ENCODE results near the gene TFDP1.

DNA sequence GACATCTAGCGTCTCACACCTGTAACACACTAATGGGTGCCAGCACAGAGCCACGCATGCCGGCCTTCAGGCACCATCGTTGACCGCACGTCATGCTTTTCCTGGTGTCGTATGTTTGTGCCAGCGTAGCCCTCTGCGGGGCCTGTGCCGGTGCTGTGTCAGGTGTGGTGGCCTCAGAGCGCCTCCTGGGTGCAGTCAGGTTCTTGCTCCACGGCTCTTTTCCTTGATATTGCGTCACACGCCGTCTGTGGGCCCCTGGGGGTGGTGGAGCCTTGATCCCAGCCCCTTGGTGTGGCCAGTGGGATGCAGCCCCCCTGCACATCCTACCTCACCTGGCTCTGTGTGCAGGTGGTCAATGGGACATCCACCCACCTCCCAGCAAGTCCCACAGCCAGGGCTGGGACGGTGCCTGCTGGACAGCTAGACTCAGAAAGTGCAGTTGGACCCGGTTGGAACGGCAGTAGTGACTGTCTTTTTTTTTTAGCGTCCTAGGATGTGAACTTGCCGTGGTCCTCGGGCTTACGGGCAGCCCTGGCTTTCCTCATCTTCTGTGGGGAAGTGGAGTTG lies 24.5 kb downstream of the TFDP1 start:
- TF ChIP-seq, protein P1, sequence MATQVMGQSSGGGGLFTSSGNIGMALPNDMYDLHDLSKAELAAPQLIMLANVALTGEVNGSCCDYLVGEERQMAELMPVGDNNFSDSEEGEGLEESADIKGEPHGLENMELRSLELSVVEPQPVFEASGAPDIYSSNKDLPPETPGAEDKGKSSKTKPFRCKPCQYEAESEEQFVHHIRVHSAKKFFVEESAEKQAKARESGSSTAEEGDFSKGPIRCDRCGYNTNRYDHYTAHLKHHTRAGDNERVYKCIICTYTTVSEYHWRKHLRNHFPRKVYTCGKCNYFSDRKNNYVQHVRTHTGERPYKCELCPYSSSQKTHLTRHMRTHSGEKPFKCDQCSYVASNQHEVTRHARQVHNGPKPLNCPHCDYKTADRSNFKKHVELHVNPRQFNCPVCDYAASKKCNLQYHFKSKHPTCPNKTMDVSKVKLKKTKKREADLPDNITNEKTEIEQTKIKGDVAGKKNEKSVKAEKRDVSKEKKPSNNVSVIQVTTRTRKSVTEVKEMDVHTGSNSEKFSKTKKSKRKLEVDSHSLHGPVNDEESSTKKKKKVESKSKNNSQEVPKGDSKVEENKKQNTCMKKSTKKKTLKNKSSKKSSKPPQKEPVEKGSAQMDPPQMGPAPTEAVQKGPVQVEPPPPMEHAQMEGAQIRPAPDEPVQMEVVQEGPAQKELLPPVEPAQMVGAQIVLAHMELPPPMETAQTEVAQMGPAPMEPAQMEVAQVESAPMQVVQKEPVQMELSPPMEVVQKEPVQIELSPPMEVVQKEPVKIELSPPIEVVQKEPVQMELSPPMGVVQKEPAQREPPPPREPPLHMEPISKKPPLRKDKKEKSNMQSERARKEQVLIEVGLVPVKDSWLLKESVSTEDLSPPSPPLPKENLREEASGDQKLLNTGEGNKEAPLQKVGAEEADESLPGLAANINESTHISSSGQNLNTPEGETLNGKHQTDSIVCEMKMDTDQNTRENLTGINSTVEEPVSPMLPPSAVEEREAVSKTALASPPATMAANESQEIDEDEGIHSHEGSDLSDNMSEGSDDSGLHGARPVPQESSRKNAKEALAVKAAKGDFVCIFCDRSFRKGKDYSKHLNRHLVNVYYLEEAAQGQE (IDR thresholded peaks at IDR 0.05; ENCODE audit: low read depth): no peak
- no peak for TF ChIP-seq FOXM1 (IDR thresholded peaks at IDR 0.05; ENCODE audit: borderline replicate concordance, low read depth)
- no peak for TF ChIP-seq CREB1 (IDR thresholded peaks at IDR 0.05; ENCODE audit: low read depth)
- no peak for TF ChIP-seq MAX (IDR thresholded peaks at IDR 0.05)
- no peak for TF ChIP-seq NFIC (IDR thresholded peaks at IDR 0.05)
- TF ChIP-seq EGR1 (IDR thresholded peaks at IDR 0.05): no peak
- no peak for TF ChIP-seq EP300 (IDR thresholded peaks at IDR 0.05; ENCODE audit: borderline replicate concordance)
- no peak for TF ChIP-seq RAD21 (IDR thresholded peaks at IDR 0.05; ENCODE audit: low read depth)
